GM23338 (cell line): ENCODE data around the gene MINDY3. TPM values are rescaled to one million over a fixed set of nuclear protein-coding genes. Genes with fewer than 3 reads are reported as not detected.

Experiments used
- ATAC-seq: fragments of 200-7000 bp; cut with Tn5 transposase; 3 replicates; pipeline ENCODE4 v1.9.1; 2020
- DNase-seq: peaks from one replicate; pipeline ENCODE4 v3.0.0-alpha.2; 2015; ENCODE audit warnings: low spot score
- H2AFZ ChIP-seq: fragments of 200-600 bp; sonication (generic); 2 replicates; pipeline ENCODE4 v1.8.0; 2016; ENCODE audit warnings: antibody characterized with exemption, mild to moderate bottlenecking, moderate library complexity
- H3F3A ChIP-seq: fragments of 200-600 bp; sonication (generic); replicated peaks from 2 replicates; pipeline ENCODE4 v1.8.0; 2017; ENCODE audit warnings: antibody characterized with exemption, mixed run types, low read depth
- H3K27ac ChIP-seq: fragments of 200-600 bp; sonication (generic); 2 replicates; pipeline ENCODE4 v1.6.1; 2016; ENCODE audit warnings: low read depth
- H3K27me3 ChIP-seq: fragments of 200-600 bp; sonication (generic); 2 replicates; pipeline ENCODE4 v1.8.0; 2016; ENCODE audit warnings: mild to moderate bottlenecking, mixed run types, moderate library complexity; ENCODE audit not compliant: insufficient read depth
- H3K36me3 ChIP-seq: fragments of 200-600 bp; sonication (generic); 2 replicates; pipeline ENCODE4 v1.8.0; 2016; ENCODE audit warnings: mild to moderate bottlenecking; ENCODE audit not compliant: insufficient read depth
- H3K4me1 ChIP-seq: fragments of 200-600 bp; sonication (generic); 2 replicates; pipeline ENCODE4 v1.8.0; 2016; ENCODE audit warnings: mild to moderate bottlenecking, moderate library complexity; ENCODE audit not compliant: insufficient read depth
- H3K4me2 ChIP-seq: fragments of 200-600 bp; sonication (generic); 2 replicates; pipeline ENCODE4 v1.7.1; 2017; ENCODE audit warnings: mixed run types
- H3K4me3 ChIP-seq: fragments of 200-600 bp; sonication (generic); 2 replicates; pipeline ENCODE4 v1.6.1; 2016; ENCODE audit warnings: mixed run types
- H3K79me2 ChIP-seq: fragments of 200-600 bp; sonication (generic); replicated peaks from 2 replicates; pipeline ENCODE4 v1.8.0; 2017; ENCODE audit warnings: mild to moderate bottlenecking; ENCODE audit not compliant: insufficient read depth
- H3K9me2 ChIP-seq: fragments of 200-600 bp; sonication (generic); 2 replicates; pipeline ENCODE4 v1.8.0; 2017; ENCODE audit not compliant: insufficient read depth
- H4K20me1 ChIP-seq: fragments of 200-600 bp; sonication (generic); replicated peaks from 2 replicates; pipeline ENCODE4 v1.8.0; 2017; ENCODE audit warnings: mild to moderate bottlenecking; ENCODE audit not compliant: insufficient read depth
- H3K27ac Mint-ChIP-seq: 2 replicates; pipeline ENCODE4 v1.8.0; 2020; ENCODE audit warnings: inconsistent platforms, mild to moderate bottlenecking, moderate library complexity, mixed read lengths
- H3K27me3 Mint-ChIP-seq: 3 replicates; pipeline ENCODE4 v1.8.0; 2022; ENCODE audit warnings: low read depth, mild to moderate bottlenecking, moderate library complexity, mixed read lengths, inconsistent platforms; ENCODE audit not compliant: insufficient read depth, poor library complexity
- H3K36me3 Mint-ChIP-seq: 3 replicates; pipeline ENCODE4 v1.8.0; 2021; ENCODE audit warnings: low read depth, mild to moderate bottlenecking, inconsistent platforms, moderate library complexity, mixed read lengths
- H3K4me1 Mint-ChIP-seq: 3 replicates; pipeline ENCODE4 v1.8.0; 2020; ENCODE audit warnings: mild to moderate bottlenecking, inconsistent platforms, mixed read lengths
- H3K4me3 Mint-ChIP-seq: 3 replicates; pipeline ENCODE4 v1.8.0; 2021; ENCODE audit warnings: moderate library complexity, mild to moderate bottlenecking, inconsistent platforms, mixed read lengths
- H3K9me3 Mint-ChIP-seq: 3 replicates; pipeline ENCODE4 v1.8.0; 2020; ENCODE audit warnings: moderate library complexity, mild to moderate bottlenecking, inconsistent platforms, mixed read lengths
- EZH2phosphoT487 ChIP-seq: fragments of 200-600 bp; sonication (generic); IDR thresholded peaks from one replicate; pipeline ENCODE4 v1.8.1; 2018; ENCODE audit warnings: antibody characterized with exemption; ENCODE audit not compliant: unreplicated experiment
- JUNB ChIP-seq: IDR thresholded peaks from one replicate; pipeline ENCODE4 v1.6.1; 2016; ENCODE audit warnings: antibody characterized with exemption; ENCODE audit not compliant: unreplicated experiment
- polyA plus RNA-seq: library from polyadenylated mRNA; unstranded; fragments of >200 nt; fragmentation: Nextera tagmentation; extraction: Ambion mirVana; gene quantifications from 2 replicates; pipeline ENCODE4 v1.2.1, GENCODE V29; 2016
- total RNA-seq: library from RNA; depleted of rRNA; stranded (reverse); fragments of >200 nt; shearing (Covaris generic); gene quantifications from 2 replicates; pipeline ENCODE4 v1.2.3, GENCODE V29; 2014
- TF ChIP-seq, protein P1 (sequence below): fragments of 250-450 bp; sonication (Bioruptor Pico); IDR thresholded peaks from 2 replicates; pipeline ENCODE4 v1.5.0; 2020; ENCODE audit warnings: mild to moderate bottlenecking, moderate library complexity
- TF ChIP-seq, protein P2 (sequence below), 2 experiments: fragments of 200-600 bp in 1 of 2; sonication (generic) in 1 of 2; conservative IDR thresholded peaks; 2 replicates each; pipeline versions ENCODE4 v1.5.1 to v1.6.1; 2016 to 2017; ENCODE audit warnings: antibody characterized with exemption in 2 of 2, low read depth in 2 of 2, mild to moderate bottlenecking in 2 of 2, moderate library complexity in 1 of 2
- TF ChIP-seq, protein P3 (sequence below): IDR thresholded peaks from 2 replicates; pipeline ENCODE4 v1.6.1; 2016; ENCODE audit warnings: antibody characterized with exemption

The MINDY3 gene
- total and polyA plus RNA-seq, 2 experiments from 2014 or later, result 10.2 to 13.6 TPM

DNA sequence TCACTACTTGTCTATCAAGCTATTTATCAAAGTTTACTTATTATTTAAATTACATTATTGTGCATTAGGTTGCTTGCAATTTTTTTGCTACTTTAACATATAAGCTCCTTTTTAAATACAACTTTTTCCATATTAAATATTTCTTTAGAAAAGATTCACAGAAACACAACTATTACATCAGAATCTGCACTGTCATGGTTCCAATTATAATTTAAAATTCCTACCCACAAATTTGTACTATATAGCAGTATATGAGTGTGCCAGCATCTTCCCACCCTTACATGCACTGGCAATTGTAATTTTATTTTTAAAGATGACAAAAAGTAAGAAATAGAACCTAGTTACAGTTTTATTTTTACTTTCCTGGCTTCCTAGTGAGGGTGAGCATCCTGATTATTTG is 15.8 kb downstream of the MINDY3 start (continued):
- TF ChIP-seq, protein P1, sequence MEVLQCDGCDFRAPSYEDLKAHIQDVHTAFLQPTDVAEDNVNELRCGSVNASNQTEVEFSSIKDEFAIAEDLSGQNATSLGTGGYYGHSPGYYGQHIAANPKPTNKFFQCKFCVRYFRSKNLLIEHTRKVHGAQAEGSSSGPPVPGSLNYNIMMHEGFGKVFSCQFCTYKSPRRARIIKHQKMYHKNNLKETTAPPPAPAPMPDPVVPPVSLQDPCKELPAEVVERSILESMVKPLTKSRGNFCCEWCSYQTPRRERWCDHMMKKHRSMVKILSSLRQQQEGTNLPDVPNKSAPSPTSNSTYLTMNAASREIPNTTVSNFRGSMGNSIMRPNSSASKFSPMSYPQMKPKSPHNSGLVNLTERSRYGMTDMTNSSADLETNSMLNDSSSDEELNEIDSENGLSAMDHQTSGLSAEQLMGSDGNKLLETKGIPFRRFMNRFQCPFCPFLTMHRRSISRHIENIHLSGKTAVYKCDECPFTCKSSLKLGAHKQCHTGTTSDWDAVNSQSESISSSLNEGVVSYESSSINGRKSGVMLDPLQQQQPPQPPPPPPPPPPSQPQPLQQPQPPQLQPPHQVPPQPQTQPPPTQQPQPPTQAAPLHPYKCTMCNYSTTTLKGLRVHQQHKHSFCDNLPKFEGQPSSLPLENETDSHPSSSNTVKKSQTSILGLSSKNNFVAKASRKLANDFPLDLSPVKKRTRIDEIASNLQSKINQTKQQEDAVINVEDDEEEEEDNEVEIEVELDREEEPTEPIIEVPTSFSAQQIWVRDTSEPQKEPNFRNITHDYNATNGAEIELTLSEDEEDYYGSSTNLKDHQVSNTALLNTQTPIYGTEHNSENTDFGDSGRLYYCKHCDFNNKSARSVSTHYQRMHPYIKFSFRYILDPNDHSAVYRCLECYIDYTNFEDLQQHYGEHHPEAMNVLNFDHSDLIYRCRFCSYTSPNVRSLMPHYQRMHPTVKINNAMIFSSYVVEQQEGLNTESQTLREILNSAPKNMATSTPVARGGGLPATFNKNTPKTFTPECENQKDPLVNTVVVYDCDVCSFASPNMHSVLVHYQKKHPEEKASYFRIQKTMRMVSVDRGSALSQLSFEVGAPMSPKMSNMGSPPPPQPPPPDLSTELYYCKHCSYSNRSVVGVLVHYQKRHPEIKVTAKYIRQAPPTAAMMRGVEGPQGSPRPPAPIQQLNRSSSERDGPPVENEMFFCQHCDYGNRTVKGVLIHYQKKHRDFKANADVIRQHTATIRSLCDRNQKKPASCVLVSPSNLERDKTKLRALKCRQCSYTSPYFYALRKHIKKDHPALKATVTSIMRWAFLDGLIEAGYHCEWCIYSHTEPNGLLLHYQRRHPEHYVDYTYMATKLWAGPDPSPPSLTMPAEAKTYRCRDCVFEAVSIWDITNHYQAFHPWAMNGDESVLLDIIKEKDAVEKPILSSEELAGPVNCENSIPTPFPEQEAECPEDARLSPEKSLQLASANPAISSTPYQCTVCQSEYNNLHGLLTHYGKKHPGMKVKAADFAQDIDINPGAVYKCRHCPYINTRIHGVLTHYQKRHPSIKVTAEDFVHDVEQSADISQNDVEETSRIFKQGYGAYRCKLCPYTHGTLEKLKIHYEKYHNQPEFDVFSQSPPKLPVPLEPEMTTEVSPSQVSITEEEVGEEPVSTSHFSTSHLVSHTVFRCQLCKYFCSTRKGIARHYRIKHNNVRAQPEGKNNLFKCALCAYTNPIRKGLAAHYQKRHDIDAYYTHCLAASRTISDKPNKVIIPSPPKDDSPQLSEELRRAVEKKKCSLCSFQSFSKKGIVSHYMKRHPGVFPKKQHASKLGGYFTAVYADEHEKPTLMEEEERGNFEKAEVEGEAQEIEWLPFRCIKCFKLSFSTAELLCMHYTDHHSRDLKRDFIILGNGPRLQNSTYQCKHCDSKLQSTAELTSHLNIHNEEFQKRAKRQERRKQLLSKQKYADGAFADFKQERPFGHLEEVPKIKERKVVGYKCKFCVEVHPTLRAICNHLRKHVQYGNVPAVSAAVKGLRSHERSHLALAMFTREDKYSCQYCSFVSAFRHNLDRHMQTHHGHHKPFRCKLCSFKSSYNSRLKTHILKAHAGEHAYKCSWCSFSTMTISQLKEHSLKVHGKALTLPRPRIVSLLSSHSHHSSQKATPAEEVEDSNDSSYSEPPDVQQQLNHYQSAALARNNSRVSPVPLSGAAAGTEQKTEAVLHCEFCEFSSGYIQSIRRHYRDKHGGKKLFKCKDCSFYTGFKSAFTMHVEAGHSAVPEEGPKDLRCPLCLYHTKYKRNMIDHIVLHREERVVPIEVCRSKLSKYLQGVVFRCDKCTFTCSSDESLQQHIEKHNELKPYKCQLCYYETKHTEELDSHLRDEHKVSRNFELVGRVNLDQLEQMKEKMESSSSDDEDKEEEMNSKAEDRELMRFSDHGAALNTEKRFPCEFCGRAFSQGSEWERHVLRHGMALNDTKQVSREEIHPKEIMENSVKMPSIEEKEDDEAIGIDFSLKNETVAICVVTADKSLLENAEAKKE (CRISPR knock-in tag), result no peak
- no peak for TF ChIP-seq JUNB
- TF ChIP-seq, protein P2, sequence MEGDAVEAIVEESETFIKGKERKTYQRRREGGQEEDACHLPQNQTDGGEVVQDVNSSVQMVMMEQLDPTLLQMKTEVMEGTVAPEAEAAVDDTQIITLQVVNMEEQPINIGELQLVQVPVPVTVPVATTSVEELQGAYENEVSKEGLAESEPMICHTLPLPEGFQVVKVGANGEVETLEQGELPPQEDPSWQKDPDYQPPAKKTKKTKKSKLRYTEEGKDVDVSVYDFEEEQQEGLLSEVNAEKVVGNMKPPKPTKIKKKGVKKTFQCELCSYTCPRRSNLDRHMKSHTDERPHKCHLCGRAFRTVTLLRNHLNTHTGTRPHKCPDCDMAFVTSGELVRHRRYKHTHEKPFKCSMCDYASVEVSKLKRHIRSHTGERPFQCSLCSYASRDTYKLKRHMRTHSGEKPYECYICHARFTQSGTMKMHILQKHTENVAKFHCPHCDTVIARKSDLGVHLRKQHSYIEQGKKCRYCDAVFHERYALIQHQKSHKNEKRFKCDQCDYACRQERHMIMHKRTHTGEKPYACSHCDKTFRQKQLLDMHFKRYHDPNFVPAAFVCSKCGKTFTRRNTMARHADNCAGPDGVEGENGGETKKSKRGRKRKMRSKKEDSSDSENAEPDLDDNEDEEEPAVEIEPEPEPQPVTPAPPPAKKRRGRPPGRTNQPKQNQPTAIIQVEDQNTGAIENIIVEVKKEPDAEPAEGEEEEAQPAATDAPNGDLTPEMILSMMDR (conservative IDR thresholded peaks at IDR 0.05; ENCODE audit: low read depth in 2 of 2), result no peak
- TF ChIP-seq, protein P3, sequence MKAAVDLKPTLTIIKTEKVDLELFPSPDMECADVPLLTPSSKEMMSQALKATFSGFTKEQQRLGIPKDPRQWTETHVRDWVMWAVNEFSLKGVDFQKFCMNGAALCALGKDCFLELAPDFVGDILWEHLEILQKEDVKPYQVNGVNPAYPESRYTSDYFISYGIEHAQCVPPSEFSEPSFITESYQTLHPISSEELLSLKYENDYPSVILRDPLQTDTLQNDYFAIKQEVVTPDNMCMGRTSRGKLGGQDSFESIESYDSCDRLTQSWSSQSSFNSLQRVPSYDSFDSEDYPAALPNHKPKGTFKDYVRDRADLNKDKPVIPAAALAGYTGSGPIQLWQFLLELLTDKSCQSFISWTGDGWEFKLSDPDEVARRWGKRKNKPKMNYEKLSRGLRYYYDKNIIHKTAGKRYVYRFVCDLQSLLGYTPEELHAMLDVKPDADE, result no peak

DNA sequence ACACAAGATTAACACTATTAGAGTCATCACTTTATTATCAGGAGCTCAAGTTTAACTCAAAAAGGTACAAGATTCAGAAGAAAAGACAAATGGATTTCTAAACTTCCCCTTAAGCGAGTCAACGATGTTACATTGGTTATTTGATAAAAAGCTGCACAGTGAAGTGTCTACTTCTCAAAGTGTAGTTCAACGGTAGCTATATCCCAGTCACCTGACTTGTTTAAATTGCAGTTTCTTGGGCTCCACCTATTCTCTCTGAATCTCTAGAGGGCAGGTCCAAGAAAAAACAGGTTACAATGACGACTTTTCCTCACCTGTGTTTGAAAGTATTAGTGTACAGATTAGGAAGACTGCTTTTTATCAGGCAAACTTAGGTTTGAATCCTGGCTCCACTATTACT is 16.6 kb downstream of the MINDY3 start:
- no peak for ATAC-seq
- Mint-ChIP-seq H3K36me3 (peaks cover 3% of the 10 kb centered on the region; the same call in 1 of the 3 replicates), H3K4me3 (no peak overlapping the region), H3K9me3 (no peaks in the 10 kb centered on the region), H3K27me3 (peaks cover 1% of the 10 kb centered on the region), H3K27ac (no peak overlapping the region), H3K4me1 (no peaks in the 10 kb centered on the region)
- Histone ChIP-seq H3K4me2 (no peak overlapping the region), H3F3A (no peaks in the 10 kb centered on the region), H3K4me3 (no peak overlapping the region), H4K20me1 (no peaks in the 10 kb centered on the region), H3K9me2 (no peaks in the 10 kb centered on the region; the same call in 1 of the 2 replicates), H3K36me3 (no peaks in the 10 kb centered on the region), H3K27ac (no peak overlapping the region), H3K27me3 (no peaks in the 10 kb centered on the region), H3K79me2 (0 out of 2 replicates have a peak, but pooled peaks cover 1% of the 10 kb centered on the region), H2AFZ (no peak overlapping the region), H3K4me1 (no peaks in the 10 kb centered on the region)
- no peak for TF ChIP-seq EZH2phosphoT487
- DNase-seq, result no peak
